Measurements from ENCODE around the gene RBMX2. TPM values are rescaled to one million over a fixed set of nuclear protein-coding genes. Genes with fewer than 3 reads are reported as not detected.
"Not testable (repeated sequence)": the region's sequence is repeated elsewhere in the genome, so short reads cannot be mapped to it uniquely, and the experiment has no call there.

The RBMX2 gene, protein sequence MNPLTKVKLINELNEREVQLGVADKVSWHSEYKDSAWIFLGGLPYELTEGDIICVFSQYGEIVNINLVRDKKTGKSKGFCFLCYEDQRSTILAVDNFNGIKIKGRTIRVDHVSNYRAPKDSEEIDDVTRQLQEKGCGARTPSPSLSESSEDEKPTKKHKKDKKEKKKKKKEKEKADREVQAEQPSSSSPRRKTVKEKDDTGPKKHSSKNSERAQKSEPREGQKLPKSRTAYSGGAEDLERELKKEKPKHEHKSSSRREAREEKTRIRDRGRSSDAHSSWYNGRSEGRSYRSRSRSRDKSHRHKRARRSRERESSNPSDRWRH
- total RNA-seq = 24.0 TPM
- polyA plus RNA-seq = 20.6 TPM

DNA sequence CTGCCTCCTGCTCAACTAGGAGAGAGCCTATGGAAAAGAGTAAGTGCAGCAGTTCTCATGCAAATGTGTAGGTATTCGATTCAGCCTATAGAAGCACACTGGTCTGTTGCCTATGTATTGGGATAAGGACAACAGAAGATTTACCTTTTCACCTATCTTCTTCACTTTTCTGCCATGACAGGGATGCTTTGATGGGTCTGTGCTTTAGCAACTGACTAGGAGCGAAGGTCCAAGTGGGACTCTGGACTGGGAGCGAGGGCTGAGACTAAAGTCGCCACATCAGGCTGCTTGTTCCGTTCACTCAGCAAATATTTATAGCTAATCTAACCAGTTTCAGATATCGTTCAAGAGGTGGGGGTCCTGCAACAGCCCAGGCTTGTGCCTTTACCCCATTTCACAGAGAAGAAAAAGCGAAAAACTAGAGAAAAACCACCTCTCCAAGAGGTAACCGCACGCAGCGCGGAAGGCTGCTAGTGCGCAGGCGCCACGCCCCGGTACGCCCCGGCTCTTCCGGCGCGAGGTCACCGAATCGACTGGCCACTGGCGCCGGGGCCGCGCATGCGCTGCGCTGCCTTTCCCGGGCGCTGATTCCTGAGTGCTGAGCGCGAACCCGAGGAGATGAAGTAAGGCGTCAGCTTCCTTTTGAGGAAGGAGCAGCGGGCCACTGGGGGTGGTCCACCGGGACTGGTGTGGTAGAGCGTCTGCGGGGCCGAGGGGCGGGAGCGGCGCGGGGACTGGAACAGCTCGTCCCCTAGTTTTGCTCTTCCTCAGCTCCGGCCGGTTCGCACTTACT lies at the start of gene RBMX2:
RBMX2 (plus strand) TSS at position 573 of the 793 bp plus-strand sequence; CDS start at position 619, 46 bp downstream.
- no peaks in the 10 kb centered on the region for H3K4me1 ChIP-seq (ENCODE audit: insufficient read depth)
- peak within 1 kb of the TSS; percentile 68 for H3K4me3 ChIP-seq (ENCODE audit: low read depth, low read length)
- WGBS = under 1% methylated on average over 47 of the region's 47 CpGs
- no peaks in the 10 kb centered on the region for H3K36me3 ChIP-seq (ENCODE audit: insufficient read depth)
- DNase-seq (ENCODE audit: extremely low spot score) = peak; percentile 14
- peak within 1 kb of the TSS; percentile 56 for H3K27ac ChIP-seq (ENCODE audit: low read depth)

DNA sequence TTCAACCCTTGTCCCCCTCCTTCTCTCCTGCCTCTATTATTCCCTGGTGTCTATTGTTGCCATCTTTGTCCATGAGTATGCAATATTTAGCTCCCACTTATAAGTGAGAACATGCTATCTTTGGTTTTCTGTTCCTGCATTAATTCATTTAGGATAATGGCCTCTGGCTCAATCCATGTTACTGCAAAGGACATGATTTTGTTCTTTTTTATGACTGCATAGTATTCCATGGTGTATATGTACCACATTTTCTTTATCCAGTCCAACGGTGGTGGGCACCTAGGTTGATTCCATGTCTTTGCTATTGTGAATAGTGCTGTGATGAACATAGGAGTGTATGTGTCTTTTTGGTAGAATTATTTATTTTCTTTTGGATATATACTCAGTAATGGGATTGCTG lies 49.7 kb upstream of the RBMX2 start:
- H3K27ac ChIP-seq (ENCODE audit: low read depth); H3K4me1 ChIP-seq (ENCODE audit: insufficient read depth); H3K36me3 ChIP-seq (ENCODE audit: insufficient read depth); H3K4me3 ChIP-seq (ENCODE audit: low read depth, low read length); DNase-seq (ENCODE audit: extremely low spot score): not testable (repeated sequence)
- WGBS = 98% methylated on average over 1 of the region's 1 CpG

DNA sequence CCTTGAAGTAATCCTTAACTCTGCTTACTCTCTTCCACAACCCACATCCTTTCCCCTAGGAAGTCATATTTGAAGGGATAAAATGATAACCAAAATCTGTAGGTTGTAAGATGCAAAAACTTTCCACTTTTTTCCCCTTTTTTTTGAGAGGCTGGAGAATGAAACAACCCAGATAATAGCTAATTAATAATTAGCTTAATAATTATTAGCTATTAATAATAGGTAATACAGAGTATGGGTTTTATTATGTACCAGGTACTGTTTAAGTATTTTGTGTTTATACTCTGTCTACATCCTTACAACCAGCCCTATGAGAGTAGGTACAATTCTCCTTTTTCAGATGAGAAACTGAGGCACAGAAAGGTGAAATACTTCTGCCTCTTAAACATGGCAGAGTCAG lies 25.7 kb upstream of the RBMX2 start:
- Histone ChIP-seq H3K36me3 (ENCODE audit: insufficient read depth) (no peaks in the 10 kb centered on the region), H3K4me3 (ENCODE audit: low read depth, low read length) (no peak overlapping the region), H3K27ac (ENCODE audit: low read depth) (no peak overlapping the region), H3K4me1 (ENCODE audit: insufficient read depth) (no peaks in the 10 kb centered on the region)
- DNase-seq (ENCODE audit: extremely low spot score) = no peak

DNA sequence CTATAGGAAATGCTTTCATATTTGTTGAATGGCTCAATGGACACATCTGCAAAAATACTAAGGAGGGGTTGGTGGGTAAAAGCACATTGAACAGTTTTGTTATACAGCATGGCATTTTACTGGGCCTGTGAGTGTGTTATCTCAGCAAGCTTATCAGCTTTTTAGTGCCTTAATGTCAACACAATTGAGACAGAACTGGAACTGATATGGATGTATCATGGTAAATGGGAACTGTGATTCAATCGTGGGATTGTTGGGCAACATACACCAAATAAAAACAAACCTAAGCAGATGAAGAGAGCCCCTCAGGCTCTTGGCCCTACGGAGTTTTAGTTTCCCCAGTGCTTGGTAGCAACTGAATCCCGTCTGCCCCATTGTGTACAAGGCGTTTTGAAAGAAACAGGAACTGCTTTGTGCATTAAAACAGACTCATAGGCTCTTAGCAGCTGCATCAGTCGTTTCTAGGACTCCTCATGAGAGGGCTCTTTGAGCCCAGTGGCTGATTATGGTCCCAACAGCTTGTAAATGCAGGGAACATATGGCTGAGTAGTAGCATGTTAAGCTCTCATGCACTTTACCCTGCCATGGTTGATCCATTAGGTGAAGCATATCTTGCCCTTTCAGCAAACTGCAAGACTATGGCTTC lies 23.6 kb upstream of the RBMX2 start:
- DNase-seq (ENCODE audit: extremely low spot score) = no peak
- Histone ChIP-seq H3K36me3 (ENCODE audit: insufficient read depth) (no peaks in the 10 kb centered on the region), H3K4me1 (ENCODE audit: insufficient read depth) (no peaks in the 10 kb centered on the region), H3K27ac (ENCODE audit: low read depth) (no peak overlapping the region), H3K4me3 (ENCODE audit: low read depth, low read length) (no peak overlapping the region)
- WGBS = 20% methylated on average over 5 of the region's 5 CpGs

DNA sequence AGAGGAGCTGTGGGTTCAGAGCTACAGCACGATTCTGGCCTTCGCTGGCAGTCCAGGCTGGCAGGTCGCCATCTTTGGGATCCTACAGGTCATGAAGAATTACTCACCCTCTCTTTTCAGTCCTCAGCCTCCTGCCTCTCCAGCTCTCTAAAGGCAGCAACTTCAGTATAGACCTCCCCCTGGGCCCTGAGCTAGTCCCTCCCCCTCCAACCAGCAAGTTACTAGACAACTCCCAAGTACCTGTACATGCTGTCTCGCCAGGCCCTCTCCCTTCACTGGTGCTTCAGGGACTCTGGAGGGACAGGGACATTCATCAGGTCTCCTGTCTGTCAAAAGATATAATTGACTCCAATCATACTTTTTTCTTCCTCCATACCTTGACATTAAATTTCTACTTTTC lies 16.3 kb upstream of the RBMX2 start, which contains the start of gene GPR119:
GPR119 (minus strand) TSS at position 155 of the 400 bp plus-strand sequence. CDS start 227 bp downstream, outside the sequence.
- no peaks in the 10 kb centered on the region for H3K36me3 ChIP-seq (ENCODE audit: insufficient read depth)
- no peak within 1 kb of the TSS for H3K4me3 ChIP-seq (ENCODE audit: low read depth, low read length)
- H3K4me1 ChIP-seq (ENCODE audit: insufficient read depth) = no peaks in the 10 kb centered on the region
- 71% methylated on average over 4 of the region's 4 CpGs for WGBS
- no peak for DNase-seq (ENCODE audit: extremely low spot score)
- no peak within 1 kb of the TSS for H3K27ac ChIP-seq (ENCODE audit: low read depth)

DNA sequence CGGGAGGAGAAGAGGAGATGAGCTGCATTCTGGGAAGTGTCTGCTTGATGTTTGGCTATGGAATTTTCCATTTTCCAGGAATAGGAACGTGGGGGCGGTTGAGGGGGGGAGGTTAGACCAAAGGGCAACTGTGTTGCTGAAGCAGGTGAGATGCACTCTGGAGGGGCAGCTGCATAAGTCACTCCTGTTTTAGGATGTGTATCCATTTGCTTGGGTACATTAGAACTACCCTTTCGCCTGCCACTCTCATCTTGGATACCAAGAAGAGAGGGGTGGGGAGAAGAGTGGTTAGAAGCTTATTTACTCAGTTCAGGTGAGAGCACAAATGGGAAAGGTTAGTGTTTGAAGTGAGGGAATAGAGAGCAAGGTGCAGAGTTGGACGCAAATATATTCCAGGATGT lies 15.4 kb upstream of the RBMX2 start:
- 79% methylated on average over 5 of the region's 5 CpGs for WGBS

DNA sequence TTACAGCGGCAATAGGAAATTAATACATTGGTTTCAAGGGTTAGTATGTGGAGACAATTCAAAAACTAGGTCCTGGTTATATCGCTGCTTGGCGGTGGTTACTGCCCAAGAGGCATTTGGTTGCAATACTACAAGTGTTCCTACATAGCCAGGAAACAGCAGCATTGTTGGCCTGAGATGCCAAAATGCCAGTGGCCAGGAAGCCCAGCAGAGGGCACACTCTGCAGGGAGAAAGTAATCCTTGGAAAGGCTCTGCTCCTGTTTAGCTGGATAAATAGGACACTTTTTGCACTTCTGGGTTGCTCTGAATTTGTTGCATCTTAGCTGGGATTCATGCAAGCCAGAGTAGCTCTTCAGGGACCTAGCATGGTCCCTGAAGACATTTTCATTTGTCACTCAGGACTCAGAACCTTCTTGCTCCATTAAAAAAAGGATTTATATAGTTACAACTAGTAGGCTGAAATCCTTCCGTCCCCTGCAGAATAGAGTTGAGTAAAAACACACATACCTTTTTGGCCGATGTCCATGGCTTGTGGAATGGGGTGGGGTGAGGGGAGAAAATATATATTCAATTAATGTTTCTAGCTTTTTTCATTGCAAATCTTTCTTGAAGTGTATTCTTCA lies 8.2 kb upstream of the RBMX2 start:
- Histone ChIP-seq H3K27ac (ENCODE audit: low read depth) (no peak overlapping the region), H3K4me1 (ENCODE audit: insufficient read depth) (no peaks in the 10 kb centered on the region), H3K36me3 (ENCODE audit: insufficient read depth) (no peaks in the 10 kb centered on the region), H3K4me3 (ENCODE audit: low read depth, low read length) (no peak overlapping the region)
- WGBS = 28% methylated on average over 5 of the region's 5 CpGs
- DNase-seq (ENCODE audit: extremely low spot score) = no peak

More for the DNA sequence above, 15.4 kb upstream of the RBMX2 start:
- Histone ChIP-seq H3K4me3 (ENCODE audit: low read depth, low read length) (no peak overlapping the region), H3K36me3 (ENCODE audit: insufficient read depth) (no peaks in the 10 kb centered on the region), H3K4me1 (ENCODE audit: insufficient read depth) (no peaks in the 10 kb centered on the region), H3K27ac (ENCODE audit: low read depth) (no peak overlapping the region)
- DNase-seq (ENCODE audit: extremely low spot score) = no peak

DNA sequence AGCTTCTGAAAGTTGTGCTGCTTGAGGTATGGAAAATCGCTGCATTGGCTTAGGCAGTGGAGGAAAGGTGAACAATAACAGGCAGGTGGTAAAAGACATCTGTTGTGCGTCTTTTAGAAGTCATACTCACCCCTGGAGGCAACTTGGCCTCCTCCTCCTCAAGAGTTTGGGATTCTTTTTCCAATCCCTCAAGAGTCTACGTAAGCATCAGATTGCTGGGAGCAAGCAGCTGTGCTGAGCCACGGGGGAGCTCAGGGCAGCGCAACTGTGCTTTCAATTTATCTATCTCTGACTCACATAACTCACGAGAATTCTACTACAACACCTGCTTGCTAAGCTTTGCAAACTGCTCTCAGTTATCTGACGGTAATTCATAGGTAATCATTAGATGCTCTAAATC lies 6.4 kb upstream of the RBMX2 start:
- no peak overlapping the region for H3K4me3 ChIP-seq (ENCODE audit: low read depth, low read length)
- H3K36me3 ChIP-seq (ENCODE audit: insufficient read depth) = no peaks in the 10 kb centered on the region
- no peaks in the 10 kb centered on the region for H3K4me1 ChIP-seq (ENCODE audit: insufficient read depth)
- WGBS = 69% methylated on average over 7 of the region's 7 CpGs
- no peak for DNase-seq (ENCODE audit: extremely low spot score)
- H3K27ac ChIP-seq (ENCODE audit: low read depth) = no peak overlapping the region

DNA sequence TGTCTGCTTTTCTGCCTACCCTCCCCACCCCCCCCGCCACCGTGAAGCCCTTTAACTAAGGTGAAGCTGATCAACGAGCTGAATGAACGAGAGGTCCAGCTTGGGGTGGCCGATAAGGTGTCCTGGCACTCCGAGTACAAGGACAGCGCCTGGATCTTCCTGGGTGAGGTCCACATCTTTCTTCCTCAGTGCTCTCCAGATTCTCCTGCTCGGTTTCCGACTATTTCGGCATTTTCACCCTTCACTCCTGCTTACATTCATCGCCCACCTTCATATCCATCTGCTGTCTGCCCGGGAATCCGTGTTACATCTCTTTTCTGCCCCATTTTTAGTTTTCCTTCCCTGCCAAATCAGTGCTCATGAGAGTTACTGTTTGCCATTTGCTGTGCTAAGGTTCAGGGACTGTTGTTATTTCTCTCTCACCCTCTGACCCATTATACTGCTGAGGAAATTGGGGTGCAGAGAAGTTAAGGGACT lies 459 bp downstream of the RBMX2 start:
- no peaks in the 10 kb centered on the region for H3K4me1 ChIP-seq (ENCODE audit: insufficient read depth)
- under 1% methylated on average over 13 of the region's 13 CpGs for WGBS

DNA sequence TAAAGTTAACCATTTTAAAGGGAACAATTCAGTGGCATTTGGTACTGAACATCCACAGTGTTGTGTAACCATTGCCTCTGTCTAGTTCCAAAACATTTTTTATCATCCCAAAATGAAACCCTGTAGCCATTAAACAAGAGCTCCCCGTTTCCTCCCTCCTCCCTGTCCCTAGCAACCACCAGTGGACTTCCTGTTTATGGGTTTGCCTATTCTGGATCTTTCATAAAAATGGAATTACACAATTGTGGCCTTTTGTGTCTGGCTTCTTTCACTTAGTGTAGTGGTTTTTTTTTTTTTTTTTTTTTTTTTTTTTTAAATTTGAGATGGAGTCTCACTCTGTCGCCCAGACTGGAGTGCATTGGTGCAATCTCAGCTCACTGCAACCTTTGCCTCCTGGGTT lies 11.6 kb downstream of the RBMX2 start:
- no peaks in the 10 kb centered on the region for H3K4me1 ChIP-seq (ENCODE audit: insufficient read depth)
- no peak for DNase-seq (ENCODE audit: extremely low spot score)
- H3K4me3 ChIP-seq (ENCODE audit: low read depth, low read length) = no peak overlapping the region
- 63% methylated on average over 2 of the region's 2 CpGs for WGBS
- H3K27ac ChIP-seq (ENCODE audit: low read depth) = no peak overlapping the region
- H3K36me3 ChIP-seq (ENCODE audit: insufficient read depth) = no peaks in the 10 kb centered on the region

More for the DNA sequence above, 459 bp downstream of the RBMX2 start:
- Histone ChIP-seq H3K36me3 (ENCODE audit: insufficient read depth) (no peaks in the 10 kb centered on the region), H3K27ac (ENCODE audit: low read depth) (no peak overlapping the region), H3K4me3 (ENCODE audit: low read depth, low read length) (peak overlapping the region; percentile 68)
- no peak for DNase-seq (ENCODE audit: extremely low spot score)

DNA sequence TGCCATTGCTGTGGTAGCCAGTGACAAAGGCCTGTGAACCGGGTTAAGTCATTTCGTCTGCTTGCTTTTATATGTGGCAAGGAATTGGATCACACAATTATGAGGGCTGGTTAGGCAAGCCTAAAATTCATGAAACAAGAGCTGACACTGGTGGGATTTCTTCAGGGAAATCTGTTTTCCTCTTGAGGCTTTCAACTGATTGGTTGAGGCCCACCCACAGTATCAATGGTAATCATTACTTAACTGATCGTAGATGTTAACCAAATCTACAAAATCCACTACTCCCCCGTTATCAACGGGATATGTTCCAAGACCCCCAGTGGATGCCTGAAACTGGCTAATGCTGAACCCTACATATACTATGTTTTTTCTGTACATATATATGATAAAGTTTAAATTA lies 13.0 kb downstream of the RBMX2 start:
- H3K4me3 ChIP-seq (ENCODE audit: low read depth, low read length) = no peak overlapping the region
- no peak for DNase-seq (ENCODE audit: extremely low spot score)

DNA sequence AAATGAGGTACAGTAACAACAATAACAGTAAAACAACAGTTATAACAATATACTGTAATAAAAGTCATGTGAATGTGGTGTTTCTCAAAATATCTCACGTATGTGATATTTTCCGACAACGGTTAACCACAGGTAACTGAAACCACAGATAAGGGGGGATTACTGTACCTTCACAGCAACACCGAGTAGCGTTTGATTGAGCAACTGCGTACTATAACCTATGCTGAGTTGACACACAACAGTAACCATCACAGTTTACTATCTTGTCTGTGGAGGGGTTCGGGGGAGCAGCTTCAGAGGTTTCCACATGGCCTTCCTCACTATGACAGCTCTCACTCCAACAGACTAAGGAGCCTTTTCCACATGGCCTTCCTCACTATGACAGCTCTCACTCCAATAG lies 13.4 kb downstream of the RBMX2 start:
- Histone ChIP-seq H3K27ac (ENCODE audit: low read depth) (no peak overlapping the region), H3K36me3 (ENCODE audit: insufficient read depth) (no peaks in the 10 kb centered on the region), H3K4me3 (ENCODE audit: low read depth, low read length) (no peak overlapping the region), H3K4me1 (ENCODE audit: insufficient read depth) (no peaks in the 10 kb centered on the region)
- 91% methylated on average over 7 of the region's 7 CpGs for WGBS
- DNase-seq (ENCODE audit: extremely low spot score) = no peak

More for the DNA sequence above, 13.0 kb downstream of the RBMX2 start:
- 97% methylated on average over 5 of the region's 5 CpGs for WGBS
- Histone ChIP-seq H3K27ac (ENCODE audit: low read depth) (no peak overlapping the region), H3K4me1 (ENCODE audit: insufficient read depth) (no peaks in the 10 kb centered on the region), H3K36me3 (ENCODE audit: insufficient read depth) (no peaks in the 10 kb centered on the region)

DNA sequence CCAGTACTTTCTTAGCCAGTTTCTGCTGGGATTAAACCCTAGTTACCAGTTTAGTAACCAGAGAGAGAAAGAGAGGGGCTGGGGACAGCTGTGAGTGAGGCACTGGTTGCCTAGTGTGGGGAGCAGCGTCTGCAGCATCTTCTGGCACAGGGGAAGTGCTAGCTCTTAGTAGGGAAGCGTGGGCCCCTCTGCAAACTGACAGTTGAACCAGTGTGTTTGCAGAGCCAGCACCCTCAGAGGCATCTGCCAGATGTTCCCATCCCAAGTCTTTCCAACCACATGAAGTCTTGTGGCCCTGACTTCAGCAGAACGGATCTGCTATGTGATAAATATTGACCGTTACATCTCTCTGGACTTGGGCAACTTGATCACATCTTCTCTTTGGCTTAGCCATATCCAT lies 15.0 kb downstream of the RBMX2 start:
- WGBS = 83% methylated on average over 4 of the region's 4 CpGs

More for the DNA sequence above, 15.0 kb downstream of the RBMX2 start:
- Histone ChIP-seq H3K36me3 (ENCODE audit: insufficient read depth) (no peaks in the 10 kb centered on the region), H3K4me3 (ENCODE audit: low read depth, low read length) (no peak overlapping the region), H3K27ac (ENCODE audit: low read depth) (no peak overlapping the region), H3K4me1 (ENCODE audit: insufficient read depth) (no peaks in the 10 kb centered on the region)
- DNase-seq (ENCODE audit: extremely low spot score) = no peak

Measured in urinary bladder (tissue), 4 donors.